Ovary (tissue), 3 donors: ENCODE results near the gene SNX32.

Source experiments
- EP300 ChIP-seq: sonication (generic); formaldehyde crosslinking; IDR thresholded peaks from one replicate; pipeline ENCODE4 v1.6.1; 2017; ENCODE audit warnings: antibody characterized with exemption
- POLR2A ChIP-seq: fragments of 450-650 bp; IDR thresholded peaks from one replicate; pipeline ENCODE4 v1.6.1; 2017; ENCODE audit warnings: antibody characterized with exemption, mild to moderate bottlenecking, moderate library complexity
- TF ChIP-seq, protein P1 (sequence below), 3 donors: fragments of 450-650 bp in 2 of 3; fragments of 200-600 bp in 1 of 3; IDR thresholded peaks; one replicate each; pipeline versions ENCODE4 v1.5.1 to v1.8.0; 2016 to 2022; ENCODE audit warnings: antibody characterized with exemption in 3 of 3, mild to moderate bottlenecking in 1 of 3
- donor health status: DM: no; HTN: no; CAD: no.

- TF ChIP-seq, protein P1, sequence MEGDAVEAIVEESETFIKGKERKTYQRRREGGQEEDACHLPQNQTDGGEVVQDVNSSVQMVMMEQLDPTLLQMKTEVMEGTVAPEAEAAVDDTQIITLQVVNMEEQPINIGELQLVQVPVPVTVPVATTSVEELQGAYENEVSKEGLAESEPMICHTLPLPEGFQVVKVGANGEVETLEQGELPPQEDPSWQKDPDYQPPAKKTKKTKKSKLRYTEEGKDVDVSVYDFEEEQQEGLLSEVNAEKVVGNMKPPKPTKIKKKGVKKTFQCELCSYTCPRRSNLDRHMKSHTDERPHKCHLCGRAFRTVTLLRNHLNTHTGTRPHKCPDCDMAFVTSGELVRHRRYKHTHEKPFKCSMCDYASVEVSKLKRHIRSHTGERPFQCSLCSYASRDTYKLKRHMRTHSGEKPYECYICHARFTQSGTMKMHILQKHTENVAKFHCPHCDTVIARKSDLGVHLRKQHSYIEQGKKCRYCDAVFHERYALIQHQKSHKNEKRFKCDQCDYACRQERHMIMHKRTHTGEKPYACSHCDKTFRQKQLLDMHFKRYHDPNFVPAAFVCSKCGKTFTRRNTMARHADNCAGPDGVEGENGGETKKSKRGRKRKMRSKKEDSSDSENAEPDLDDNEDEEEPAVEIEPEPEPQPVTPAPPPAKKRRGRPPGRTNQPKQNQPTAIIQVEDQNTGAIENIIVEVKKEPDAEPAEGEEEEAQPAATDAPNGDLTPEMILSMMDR (IDR thresholded peaks at IDR 0.05) = no peak
- TF ChIP-seq POLR2A (no peak), EP300 (no peak)
Measured at GRCh38 chr11:65792456-65792855, 41.3 kb upstream of the SNX32 start.
